Uterus (tissue), 2 donors: ENCODE data around the gene DCBLD2.

ENCODE experiments used
- POLR2A ChIP-seq, 2 donors: fragments of 450-650 bp; IDR thresholded peaks; one replicate each; pipeline ENCODE4 v1.6.1; 2016; ENCODE audit warnings: antibody characterized with exemption in 2 of 2, mild to moderate bottlenecking in 1 of 2, moderate library complexity in 1 of 2
- TF ChIP-seq, protein P1 (sequence below), 4 experiments: fragments of 200-600 bp in 2 of 4; fragments of 450-650 bp in 2 of 4; sonication (generic) in 2 of 4; IDR thresholded peaks; one replicate each; pipeline ENCODE4 v1.5.1; 2016 to 2019; ENCODE audit warnings: antibody characterized with exemption in 4 of 4, mild to moderate bottlenecking in 2 of 4, moderate library complexity in 1 of 4

DNA sequence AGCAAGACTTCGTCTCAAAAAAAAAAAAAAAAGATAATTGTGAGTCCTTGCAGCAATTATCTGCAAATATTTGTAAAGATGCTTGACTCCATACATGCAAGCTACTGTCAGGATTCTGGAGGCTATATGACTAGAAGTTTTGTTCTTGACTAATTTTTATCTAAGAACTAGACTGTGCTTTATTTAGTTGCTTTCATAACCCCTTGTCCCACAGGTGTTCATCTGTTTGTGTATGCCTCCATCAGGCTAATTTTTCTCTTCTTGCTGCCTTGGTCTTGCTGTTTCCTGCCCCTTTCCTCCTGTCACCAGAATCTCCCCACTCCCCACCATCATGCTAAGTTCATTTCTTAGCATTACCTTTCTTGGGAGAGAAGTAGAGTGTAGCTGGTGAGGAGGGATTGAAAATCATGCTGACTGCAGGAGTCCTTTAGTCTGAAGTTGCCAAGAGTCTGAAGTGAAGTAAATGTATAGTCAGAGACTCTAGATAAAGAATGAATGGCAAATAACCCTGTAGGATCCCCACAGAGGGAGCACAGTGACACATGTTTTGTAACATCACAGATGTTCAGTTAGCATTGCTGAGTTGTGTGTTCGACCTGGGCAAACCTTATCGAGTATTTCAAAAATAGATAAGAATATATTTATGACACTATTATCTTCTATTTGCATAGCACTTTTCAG lies 125.9 kb downstream of the DCBLD2 start:
- TF ChIP-seq, protein P1, sequence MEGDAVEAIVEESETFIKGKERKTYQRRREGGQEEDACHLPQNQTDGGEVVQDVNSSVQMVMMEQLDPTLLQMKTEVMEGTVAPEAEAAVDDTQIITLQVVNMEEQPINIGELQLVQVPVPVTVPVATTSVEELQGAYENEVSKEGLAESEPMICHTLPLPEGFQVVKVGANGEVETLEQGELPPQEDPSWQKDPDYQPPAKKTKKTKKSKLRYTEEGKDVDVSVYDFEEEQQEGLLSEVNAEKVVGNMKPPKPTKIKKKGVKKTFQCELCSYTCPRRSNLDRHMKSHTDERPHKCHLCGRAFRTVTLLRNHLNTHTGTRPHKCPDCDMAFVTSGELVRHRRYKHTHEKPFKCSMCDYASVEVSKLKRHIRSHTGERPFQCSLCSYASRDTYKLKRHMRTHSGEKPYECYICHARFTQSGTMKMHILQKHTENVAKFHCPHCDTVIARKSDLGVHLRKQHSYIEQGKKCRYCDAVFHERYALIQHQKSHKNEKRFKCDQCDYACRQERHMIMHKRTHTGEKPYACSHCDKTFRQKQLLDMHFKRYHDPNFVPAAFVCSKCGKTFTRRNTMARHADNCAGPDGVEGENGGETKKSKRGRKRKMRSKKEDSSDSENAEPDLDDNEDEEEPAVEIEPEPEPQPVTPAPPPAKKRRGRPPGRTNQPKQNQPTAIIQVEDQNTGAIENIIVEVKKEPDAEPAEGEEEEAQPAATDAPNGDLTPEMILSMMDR (IDR thresholded peaks at IDR 0.05) = no peak
- no peak for TF ChIP-seq POLR2A (IDR thresholded peaks at IDR 0.05)
